Measurements from ENCODE around the gene DUSP16.
"Not testable (repeated sequence)": the region's sequence is repeated elsewhere in the genome, so short reads cannot be mapped to it uniquely, and the experiment has no call there.

The DUSP16 gene

GRCh38 chr12:12562585-12563261, at the start of gene DUSP16:
Gene DUSP16 (minus strand): TSS chr12:12562863. CDS start chr12:12521098, 41,765 bp downstream.
- peak; percentile 49 for DNase-seq (ENCODE audit: low spot score)

GRCh38 chr12:12612358-12612757, 49.7 kb upstream of the DUSP16 start:
- no peak for DNase-seq (ENCODE audit: low spot score)

GRCh38 chr12:12611512-12612306, 49.0 kb upstream of the DUSP16 start, which contains the start of gene CREBL2:
Gene CREBL2 (plus strand): TSS chr12:12611876. CDS start chr12:12612173, 297 bp downstream.
- peak; percentile 94 for DNase-seq (ENCODE audit: low spot score)

- no peak for DNase-seq (ENCODE audit: low spot score)
Measured at GRCh38 chr12:12610711-12611110, 48.0 kb upstream of the DUSP16 start.

GRCh38 chr12:12609692-12610091, 47.0 kb upstream of the DUSP16 start:
- no peak for DNase-seq (ENCODE audit: low spot score)

- no peak for DNase-seq (ENCODE audit: low spot score)
Measured at GRCh38 chr12:12608557-12608957, 45.9 kb upstream of the DUSP16 start.

GRCh38 chr12:12606781-12607589, 44.3 kb upstream of the DUSP16 start:
- no peak for DNase-seq (ENCODE audit: low spot score)

- no peak for DNase-seq (ENCODE audit: low spot score)
Measured at GRCh38 chr12:12604740-12605139, 42.1 kb upstream of the DUSP16 start.

- no peak for DNase-seq (ENCODE audit: low spot score)
Measured at GRCh38 chr12:12600659-12601058, 38.0 kb upstream of the DUSP16 start.

- no peak for DNase-seq (ENCODE audit: low spot score)
Measured at GRCh38 chr12:12599750-12600643, 37.3 kb upstream of the DUSP16 start.

- DNase-seq (ENCODE audit: low spot score): no peak
Measured at GRCh38 chr12:12598864-12599263, 36.2 kb upstream of the DUSP16 start.

- DNase-seq (ENCODE audit: low spot score): not testable (repeated sequence)
Measured at GRCh38 chr12:12596598-12596997, 33.9 kb upstream of the DUSP16 start.

- DNase-seq (ENCODE audit: low spot score): not testable (repeated sequence)
Measured at GRCh38 chr12:12595929-12596328, 33.3 kb upstream of the DUSP16 start.

- DNase-seq (ENCODE audit: low spot score): no peak
Measured at GRCh38 chr12:12592930-12593329, 30.3 kb upstream of the DUSP16 start.

- DNase-seq (ENCODE audit: low spot score): no peak
Measured at GRCh38 chr12:12590961-12591360, 28.3 kb upstream of the DUSP16 start.

GRCh38 chr12:12588436-12588835, 25.8 kb upstream of the DUSP16 start:
- not testable (repeated sequence) for DNase-seq (ENCODE audit: low spot score)

- DNase-seq (ENCODE audit: low spot score): no peak
Measured at GRCh38 chr12:12587878-12588277, 25.2 kb upstream of the DUSP16 start.

- no peak for DNase-seq (ENCODE audit: low spot score)
Measured at GRCh38 chr12:12586879-12587675, 24.4 kb upstream of the DUSP16 start.

GRCh38 chr12:12585115-12585863, 22.6 kb upstream of the DUSP16 start:
- no peak for DNase-seq (ENCODE audit: low spot score)
